SK-N-SH (cell line): ENCODE data around the gene KCTD12. TPM values are rescaled to one million over a fixed set of nuclear protein-coding genes. Genes with fewer than 3 reads are reported as not detected.

Experiments used
- CTCF ChIA-PET: fragments of 300-600, 350-600 bp; formaldehyde crosslinking; extraction: SDS; loops from one replicate; lab custom pipeline; 2021; lab: Yijun Ruan, JAX
- POLR2A ChIA-PET: fragments of 350-600 bp; sonication (Branson Sonifier 250); formaldehyde crosslinking; extraction: SDS; loops from one replicate; lab custom pipeline; 2020; ENCODE audit warnings: antibody characterized with exemption, inconsistent platforms; lab: Yijun Ruan, JAX
- DNase-seq: peaks from one replicate; pipeline ENCODE4 v3.0.0; 2012
- H2AFZ ChIP-seq: fragments of 200-600 bp; sonication (generic); 2 replicates; pipeline ENCODE4 v1.8.1; 2016; ENCODE audit warnings: antibody characterized with exemption, mild to moderate bottlenecking, low read depth
- H3F3A ChIP-seq: fragments of 200-600 bp; sonication (generic); replicated peaks from 2 replicates; pipeline ENCODE3; 2016; ENCODE audit warnings: antibody characterized with exemption, mild to moderate bottlenecking; ENCODE audit not compliant: insufficient read depth
- H3K27ac ChIP-seq, 2 experiments: fragments of 200-500 bp in 1 of 2; fragments of 200-600 bp in 1 of 2; sonication (Bioruptor generic) in 1 of 2; sonication (generic), shearing (Covaris generic) in 1 of 2; 2 replicates each; pipeline versions ENCODE4 v1.5.1 to v1.6.1; 2014 to 2016; ENCODE audit warnings: low read depth in 2 of 2, inconsistent platforms in 1 of 2, low read length in 1 of 2, mild to moderate bottlenecking in 1 of 2, mixed read lengths in 1 of 2
- H3K27me3 ChIP-seq: fragments of 200-600 bp; sonication (generic), shearing (Covaris generic); 2 replicates; pipeline ENCODE4 v1.6.1; 2016; ENCODE audit warnings: mixed run types; ENCODE audit not compliant: insufficient read depth
- H3K36me3 ChIP-seq, 2 experiments: fragments of 200-500 bp in 1 of 2; fragments of 200-600 bp in 1 of 2; sonication (Bioruptor generic) in 1 of 2; sonication (generic) in 1 of 2; replicated peaks in 1 of 2; 2 replicates each; pipeline versions ENCODE3 to v1.5.1; 2014 to 2016; ENCODE audit warnings: low read length in 1 of 2, mild to moderate bottlenecking in 1 of 2; ENCODE audit not compliant: insufficient read depth in 2 of 2, control insufficient read depth in 1 of 2
- H3K4me1 ChIP-seq, 2 experiments: fragments of 200-500 bp in 1 of 2; fragments of 200-600 bp in 1 of 2; sonication (Bioruptor generic) in 1 of 2; sonication (generic), shearing (Covaris generic) in 1 of 2; 2 replicates each; pipeline versions ENCODE4 v1.5.1 to v1.6.1; 2014 to 2016; ENCODE audit warnings: low read depth in 1 of 2, low read length in 1 of 2, mixed run types in 1 of 2; ENCODE audit not compliant: insufficient read depth in 2 of 2, control insufficient read depth in 1 of 2
- H3K4me2 ChIP-seq: fragments of 200-600 bp; sonication (generic), shearing (Covaris generic); 2 replicates; pipeline ENCODE4 v1.6.1; 2017; ENCODE audit warnings: mixed run types
- H3K4me3 ChIP-seq, 2 experiments: fragments of 200-500 bp in 1 of 2; fragments of 200-600 bp in 1 of 2; sonication (Bioruptor generic) in 1 of 2; sonication (generic), shearing (Covaris generic) in 1 of 2; 2 replicates each; pipeline versions ENCODE4 v1.5.1 to v1.8.1; 2014 to 2016; ENCODE audit warnings: low read depth in 2 of 2, inconsistent platforms in 1 of 2, low read length in 1 of 2, mild to moderate bottlenecking in 1 of 2, mixed read lengths in 1 of 2, moderate library complexity in 1 of 2
- H3K79me2 ChIP-seq: fragments of 200-600 bp; sonication (generic); 2 replicates; pipeline ENCODE4 v1.8.1; 2017; ENCODE audit warnings: mild to moderate bottlenecking; ENCODE audit not compliant: insufficient read depth
- H3K9ac ChIP-seq: fragments of 200-600 bp; sonication (generic); 2 replicates; pipeline ENCODE4 v1.6.1; 2017; ENCODE audit warnings: mixed run types
- H3K9me2 ChIP-seq: fragments of 200-600 bp; sonication (generic); 2 replicates; pipeline ENCODE4 v1.6.1; 2017; ENCODE audit warnings: mixed run types
- H3K9me3 ChIP-seq: fragments of 200-600 bp; sonication (generic); 2 replicates; pipeline ENCODE4 v1.6.1; 2017; ENCODE audit warnings: mixed run types, mild to moderate bottlenecking, moderate library complexity
- H4K20me1 ChIP-seq: fragments of 200-600 bp; sonication (generic); 2 replicates; pipeline ENCODE4 v1.6.1; 2017; ENCODE audit warnings: mild to moderate bottlenecking, mixed run types; ENCODE audit not compliant: insufficient read depth
- EP300 ChIP-seq, 2 experiments: IDR thresholded peaks; 2 replicates each; pipeline versions ENCODE4 v1.4.0 to v1.6.1; 2012; ENCODE audit warnings: borderline replicate concordance in 1 of 2, low read depth in 1 of 2, low read length in 1 of 2
- EZH2phosphoT487 ChIP-seq: fragments of 200-600 bp; sonication (generic); IDR thresholded peaks from 2 replicates; pipeline ENCODE4 v1.6.1; 2017; ENCODE audit warnings: low read depth, mixed run types, mild to moderate bottlenecking, antibody characterized with exemption, moderate library complexity, borderline replicate concordance
- IRF3 ChIP-seq: fragments of 150-350 bp; IDR thresholded peaks from 2 replicates; pipeline ENCODE4 v1.6.1; 2016; ENCODE audit warnings: mild to moderate bottlenecking, low read depth, low read length
- JUND ChIP-seq: IDR thresholded peaks from 2 replicates; pipeline ENCODE4 v1.4.0; 2012
- MEF2A ChIP-seq: IDR thresholded peaks from 2 replicates; pipeline ENCODE4 v1.4.0; 2012; ENCODE audit warnings: low read depth, borderline replicate concordance
- MXI1 ChIP-seq: IDR thresholded peaks from 2 replicates; pipeline ENCODE4 v1.6.1; 2012; ENCODE audit warnings: mild to moderate bottlenecking, low read depth, low read length, improper control_type of control experiment
- NRF1 ChIP-seq: IDR thresholded peaks from 2 replicates; pipeline ENCODE4 v1.6.1; 2012; ENCODE audit warnings: low read depth, mild to moderate bottlenecking, low read length
- RAD21 ChIP-seq: IDR thresholded peaks from 2 replicates; pipeline ENCODE4 v1.6.1; 2012; ENCODE audit warnings: mild to moderate bottlenecking, low read length
- SIN3A ChIP-seq: IDR thresholded peaks from 2 replicates; pipeline ENCODE4 v1.6.1; 2012; ENCODE audit warnings: low read depth, mild to moderate bottlenecking, low read length, moderate library complexity, borderline replicate concordance
- TAF1 ChIP-seq: IDR thresholded peaks from 2 replicates; pipeline ENCODE4 v1.6.1; 2012; ENCODE audit warnings: low read depth, mild to moderate bottlenecking, low read length, moderate library complexity, borderline replicate concordance
- TEAD4 ChIP-seq: IDR thresholded peaks from 2 replicates; pipeline ENCODE4 v1.4.0; 2012; ENCODE audit warnings: mild to moderate bottlenecking, borderline replicate concordance; ENCODE audit not compliant: insufficient read depth
- USF1 ChIP-seq: IDR thresholded peaks from 2 replicates; pipeline ENCODE4 v1.4.0; 2012; ENCODE audit warnings: low read depth, borderline replicate concordance
- USF2 ChIP-seq: fragments of 150-350 bp; IDR thresholded peaks from 2 replicates; pipeline ENCODE4 v1.6.1; 2017; ENCODE audit warnings: antibody characterized with exemption, low read length, low read depth, borderline replicate concordance
- ZBTB33 ChIP-seq: IDR thresholded peaks from 2 replicates; pipeline ENCODE4 v1.4.0; 2012; ENCODE audit warnings: low read depth, borderline replicate concordance
- WGBS: methylation state at CpG from one replicate; pipeline ENCODE4 v1.1.6; 2017; ENCODE audit warnings: low lambda C conversion rate; 5-methylcytosine and 5-hydroxymethylcytosine counted together
- polyA plus RNA-seq, 3 experiments: library from polyadenylated mRNA; depleted of rRNA; stranded (reverse); fragments of >200 nt; gene quantifications; 2 replicates each; pipeline ENCODE4 v1.2.3, GENCODE V29; 2012

The KCTD12 gene
- polyA plus RNA-seq, 1 of the 3 experiments (the other 2 are of a cell fraction), result 1.0 TPM

GRCh38 chr13:76892488-76892887 is 6.3 kb upstream of the KCTD12 start:
- no peaks in the 10 kb centered on the region for H3K9me3 ChIP-seq
- no peak overlapping the region for H3K9ac ChIP-seq
- H3K4me3 ChIP-seq, result no peak overlapping the region
- H3F3A ChIP-seq, result no peaks in the 10 kb centered on the region
- no peaks in the 10 kb centered on the region for H4K20me1 ChIP-seq
- H3K27ac ChIP-seq, result no peak overlapping the region
- CTCF ChIA-PET, result no interaction called here
- H3K4me1 ChIP-seq, result no peaks in the 10 kb centered on the region
- no peak overlapping the region for H2AFZ ChIP-seq
- 70% methylated on average over 1 of the region's 1 CpG for WGBS
- H3K9me2 ChIP-seq, result no peaks in the 10 kb centered on the region
- H3K4me2 ChIP-seq, result no peak overlapping the region
- no peak for TF ChIP-seq USF1
- no peaks in the 10 kb centered on the region; the same call in 1 of the 2 replicates for H3K27me3 ChIP-seq
- H3K36me3 ChIP-seq, result no peaks in the 10 kb centered on the region
- no peak for DNase-seq
- POLR2A ChIA-PET, result no interaction called here
- no peaks in the 10 kb centered on the region for H3K79me2 ChIP-seq

- DNase-seq, result no peak
- ChIA-PET CTCF (interaction anchor here (1.6 to 7.8 kb wide), 3 partner anchors 13 to 1013 kb away, joined by 5 to 49 read pairs (median 14); no protein-coding TSS in a partner anchor), POLR2A (no interaction called here)
- Histone ChIP-seq H4K20me1 (no peaks in the 10 kb centered on the region), H3K36me3 (no peaks in the 10 kb centered on the region), H3F3A (peaks cover 5% of the 10 kb centered on the region), H3K79me2 (no peaks in the 10 kb centered on the region), H3K4me1 (peaks cover 0 to 5% of the 10 kb centered on the region in 2 experiments; a peak in 1 of 4 replicates), H3K9me3 (no peaks in the 10 kb centered on the region), H3K4me2 (no peak overlapping the region), H3K9me2 (no peaks in the 10 kb centered on the region), H3K4me3 (no peak overlapping the region), H2AFZ (no peak overlapping the region), H3K27ac (no peak overlapping the region)
- TF ChIP-seq EZH2phosphoT487, result no peak
- no peak for TF ChIP-seq IRF3
- TF ChIP-seq USF1, result no peak
- TF ChIP-seq RAD21, result no peak
- TF ChIP-seq, all 33 proteins: peak for 0
- H3K9ac ChIP-seq, result no peak overlapping the region
- no peaks in the 10 kb centered on the region; the same call in 1 of the 2 replicates for H3K27me3 ChIP-seq
- WGBS, result 38% methylated on average over 1 of the region's 1 CpG
These were observed 3.8 kb upstream of the KCTD12 start for GRCh38 chr13:76890021-76890420.

GRCh38 chr13:76889254-76889653 is 3.0 kb upstream of the KCTD12 start:
- ChIA-PET CTCF (interaction anchor here (1.1 to 7.8 kb wide), 4 partner anchors 14 to 1201 kb away, joined by 3 to 49 read pairs (median 10); no protein-coding TSS in a partner anchor), POLR2A (no interaction called here)
- no peak for DNase-seq
- Histone ChIP-seq H2AFZ (no peak overlapping the region), H3K4me2 (no peak overlapping the region), H3K4me1 (peaks cover 0 to 10% of the 10 kb centered on the region in 2 experiments; a peak in 1 of 4 replicates), H3K36me3 (no peaks in the 10 kb centered on the region), H3K4me3 (no peak overlapping the region), H4K20me1 (no peaks in the 10 kb centered on the region), H3K27ac (no peak overlapping the region), H3K9me2 (no peaks in the 10 kb centered on the region), H3F3A (peaks cover 5% of the 10 kb centered on the region), H3K9ac (no peak overlapping the region), H3K79me2 (peaks cover 5% of the 10 kb centered on the region; the same call in 1 of the 2 replicates), H3K27me3 (no peaks in the 10 kb centered on the region; the same call in 1 of the 2 replicates), H3K9me3 (no peaks in the 10 kb centered on the region)
- 100% methylated on average over 1 of the region's 1 CpG for WGBS
- TF ChIP-seq EP300 (IDR thresholded peaks at IDR 0.05; ENCODE audit: borderline replicate concordance in 1 of 2, low read depth in 1 of 2, low read length in 1 of 2) (no peak), MEF2A (no peak), TAF1 (no peak), EZH2phosphoT487 (no peak), TEAD4 (no peak), SIN3A (no peak), MXI1 (no peak), NRF1 (no peak), USF2 (no peak), ZBTB33 (no peak), JUND (no peak)
